Stimulated activated CD8-positive, alpha-beta memory T cell treated with anti-CD3 and anti-CD28 coated beads, Interleukin-7, amount 100 ng/mL, for 48 hours (primary cell): Measurements from ENCODE around the gene GLRA2.

Experiments used
- DNase-seq, 2 donors: peaks; one replicate each; pipeline ENCODE4 v3.0.0-alpha.2; 2020; ENCODE audit warnings: low read depth in 1 of 2; ENCODE audit errors: extremely low read depth in 1 of 2

The GLRA2 gene

DNA sequence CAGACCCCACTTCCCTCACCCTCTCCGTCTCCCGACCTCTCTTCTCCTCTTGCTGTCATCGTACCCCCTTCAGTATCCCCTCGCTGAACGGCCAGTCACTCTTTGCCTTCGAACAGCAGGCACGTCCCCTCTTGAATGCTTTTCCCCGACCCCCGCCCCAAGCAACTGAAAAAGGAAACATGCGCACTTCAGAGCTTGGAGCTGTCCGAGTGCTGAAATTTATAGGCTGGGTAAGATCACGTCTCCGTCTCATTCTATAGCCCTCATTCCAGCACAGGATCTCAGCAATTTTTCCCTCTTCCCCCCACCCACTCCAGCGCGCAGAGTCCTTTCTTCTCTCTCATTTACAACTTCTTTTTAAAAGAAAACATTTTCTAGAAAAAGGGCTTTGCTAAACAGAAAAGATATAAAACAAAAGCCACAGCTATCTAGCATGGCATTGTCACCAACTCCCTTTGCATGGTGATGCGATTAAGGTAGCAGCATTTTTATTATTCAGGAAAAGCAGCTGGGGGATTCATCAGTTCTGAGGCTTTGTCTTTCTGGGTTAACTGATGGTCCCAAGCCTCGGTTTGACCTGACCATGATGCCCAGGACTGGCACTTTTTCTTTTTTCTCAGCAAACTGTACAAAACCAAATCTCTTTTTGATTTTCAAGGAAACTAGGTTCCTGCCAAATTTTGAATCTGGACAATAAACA is at the start of gene GLRA2:
Gene GLRA2 (plus strand): TSS at position 247 of the 700 bp plus-strand sequence. CDS start 522 bp downstream, outside the sequence.
- DNase-seq, result no peak

DNA sequence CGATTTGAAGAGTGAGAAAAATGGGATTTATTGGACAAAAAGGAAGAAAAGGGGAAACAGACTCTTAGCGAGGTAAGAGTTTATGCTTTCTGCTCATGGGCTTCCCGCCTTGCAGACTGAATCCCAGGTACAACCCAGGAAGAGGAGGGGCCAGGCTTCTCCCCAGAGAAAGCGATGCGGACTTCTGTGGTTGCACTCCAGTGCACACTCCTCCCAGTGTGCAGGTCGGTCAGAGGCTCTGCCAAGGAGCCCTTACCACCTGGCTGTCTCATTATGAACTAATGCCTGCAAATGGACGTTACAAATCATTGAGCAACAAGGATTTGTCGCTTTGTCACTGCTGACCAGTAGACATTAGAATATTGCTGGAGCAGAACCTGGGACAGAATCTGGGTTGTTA is 39.9 kb upstream of the GLRA2 start:
- no peak for DNase-seq

DNA sequence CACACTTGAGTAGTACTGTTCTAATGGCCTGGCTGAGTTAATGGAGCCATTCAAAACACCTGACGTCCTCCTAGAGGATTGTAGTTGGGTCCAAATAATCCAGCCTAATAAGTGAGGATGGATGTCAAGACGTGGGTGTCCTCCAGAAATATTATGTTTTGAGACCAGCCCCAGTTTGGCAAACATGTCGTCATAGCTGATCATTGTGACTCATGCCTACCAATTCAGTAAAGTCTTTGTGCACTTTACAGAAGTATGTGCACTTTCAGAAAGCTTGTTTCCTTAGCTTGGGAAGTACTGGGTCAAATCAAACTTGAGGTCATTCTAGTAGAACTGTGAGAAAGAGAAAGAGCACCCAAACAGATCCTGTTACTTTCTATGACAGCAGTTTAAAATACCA is 37.6 kb upstream of the GLRA2 start:
- no peak for DNase-seq

- no peak for DNase-seq
These were observed 32.7 kb upstream of the GLRA2 start for GRCh38 chrX:14496674-14497073.

GRCh38 chrX:14497184-14497666 is 32.1 kb upstream of the GLRA2 start:
- DNase-seq, result peak in 1 of 2 donors; percentile 0

DNA sequence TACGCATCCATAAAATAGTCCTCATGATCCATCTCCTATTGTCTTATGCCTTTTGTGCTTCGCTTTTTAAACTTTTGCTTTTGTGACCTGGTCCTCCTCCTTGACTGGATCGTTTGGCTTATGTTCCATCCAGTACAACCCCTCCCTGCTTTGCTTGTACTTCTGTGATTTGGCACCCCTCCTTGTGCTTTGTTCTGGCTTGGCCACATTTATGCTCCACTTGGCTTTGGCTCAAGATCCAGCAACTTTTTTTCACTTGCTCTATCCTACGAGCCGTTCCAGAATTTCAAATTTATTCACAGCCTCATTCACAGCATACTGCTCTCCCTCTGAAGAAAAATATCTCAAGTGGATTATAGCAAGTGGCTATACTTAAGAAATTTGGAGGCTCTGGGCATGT is 28.0 kb upstream of the GLRA2 start:
- DNase-seq, result no peak

GRCh38 chrX:14504960-14505538 is 24.3 kb upstream of the GLRA2 start:
- no peak for DNase-seq

DNA sequence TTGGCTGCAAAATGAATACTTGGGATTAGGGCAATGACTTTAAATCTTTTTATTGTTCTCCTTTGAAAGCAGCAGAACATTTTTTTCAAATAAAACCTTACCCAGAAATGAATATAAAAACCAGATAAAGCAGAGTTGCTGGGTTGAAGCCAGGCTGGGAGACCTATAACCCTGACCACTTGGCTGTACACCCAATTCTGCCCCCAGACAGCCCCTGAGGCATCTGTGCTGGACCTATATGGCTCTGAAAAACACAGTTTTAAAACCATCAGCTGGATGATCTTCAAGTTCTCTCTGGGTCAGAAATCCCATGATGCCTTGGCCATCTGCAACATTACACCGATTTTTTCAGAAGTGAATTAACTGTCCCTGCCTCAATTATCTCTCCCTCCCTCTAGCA is 23.7 kb upstream of the GLRA2 start:
- no peak for DNase-seq

GRCh38 chrX:14506866-14507265 is 22.5 kb upstream of the GLRA2 start:
- DNase-seq, result no peak

DNA sequence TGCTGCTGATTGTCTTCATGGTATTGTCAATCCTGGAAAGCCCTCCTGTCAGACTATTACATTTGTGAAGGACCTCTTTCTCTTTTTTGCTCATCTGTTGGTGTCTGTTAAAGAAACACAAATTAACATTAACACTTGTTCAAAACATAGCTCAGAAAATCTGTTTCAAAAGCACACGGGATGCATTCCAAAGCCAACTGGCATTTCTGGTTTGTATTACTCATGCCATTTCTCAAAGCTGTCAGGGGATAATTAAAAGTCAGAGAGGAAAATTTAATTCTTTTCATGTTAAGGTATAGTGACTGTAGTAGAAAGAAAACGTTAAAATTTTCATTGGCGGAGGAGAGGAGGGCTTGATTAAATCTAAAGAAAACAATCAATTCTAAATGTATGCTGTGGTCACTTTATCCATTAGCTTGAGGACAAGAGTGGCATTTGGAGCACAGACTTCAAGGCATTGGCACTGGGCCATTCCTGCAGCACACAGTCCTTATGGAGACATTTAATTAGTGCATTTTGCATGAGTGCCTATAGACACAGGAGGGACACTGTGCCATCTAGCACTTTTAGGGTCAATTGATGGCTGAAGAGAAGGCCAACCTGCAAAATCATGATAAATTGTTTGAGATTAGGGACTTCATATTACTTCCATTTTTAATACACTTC is 21.2 kb upstream of the GLRA2 start:
- no peak for DNase-seq

DNA sequence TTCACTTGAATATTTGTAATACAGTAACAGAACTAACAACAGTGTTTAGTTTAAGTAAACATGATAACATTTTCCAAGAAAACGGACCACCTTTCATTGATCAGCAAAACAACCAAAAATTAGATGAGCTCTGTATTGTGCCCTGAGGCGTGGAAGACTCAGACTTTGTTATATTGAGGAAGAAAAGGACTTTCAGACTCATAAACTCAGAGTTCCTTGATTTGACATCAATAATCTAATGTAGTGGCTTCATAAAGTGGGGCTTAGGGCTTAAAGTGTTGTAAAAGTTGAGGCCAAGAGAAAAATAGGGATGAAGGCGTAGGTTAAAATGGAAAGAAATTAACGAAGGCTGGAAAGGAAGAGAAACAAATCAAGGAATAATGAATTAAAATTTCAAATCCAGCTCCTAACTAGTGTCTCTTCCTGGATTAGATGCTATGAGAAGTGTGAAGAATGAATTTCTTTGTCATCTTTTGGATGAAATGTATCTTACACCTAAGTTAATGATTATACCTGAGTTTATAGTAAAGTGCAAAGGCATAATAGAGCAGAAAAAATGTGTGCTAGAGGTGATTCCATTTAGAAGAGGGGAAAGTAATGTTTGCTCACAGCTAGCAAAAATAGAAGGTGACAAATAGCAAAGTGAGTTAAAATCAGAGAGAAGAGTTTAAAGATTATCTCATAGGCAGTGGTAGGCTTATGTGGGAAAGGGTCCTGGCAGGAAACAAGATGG is 19.8 kb upstream of the GLRA2 start:
- no peak for DNase-seq

DNA sequence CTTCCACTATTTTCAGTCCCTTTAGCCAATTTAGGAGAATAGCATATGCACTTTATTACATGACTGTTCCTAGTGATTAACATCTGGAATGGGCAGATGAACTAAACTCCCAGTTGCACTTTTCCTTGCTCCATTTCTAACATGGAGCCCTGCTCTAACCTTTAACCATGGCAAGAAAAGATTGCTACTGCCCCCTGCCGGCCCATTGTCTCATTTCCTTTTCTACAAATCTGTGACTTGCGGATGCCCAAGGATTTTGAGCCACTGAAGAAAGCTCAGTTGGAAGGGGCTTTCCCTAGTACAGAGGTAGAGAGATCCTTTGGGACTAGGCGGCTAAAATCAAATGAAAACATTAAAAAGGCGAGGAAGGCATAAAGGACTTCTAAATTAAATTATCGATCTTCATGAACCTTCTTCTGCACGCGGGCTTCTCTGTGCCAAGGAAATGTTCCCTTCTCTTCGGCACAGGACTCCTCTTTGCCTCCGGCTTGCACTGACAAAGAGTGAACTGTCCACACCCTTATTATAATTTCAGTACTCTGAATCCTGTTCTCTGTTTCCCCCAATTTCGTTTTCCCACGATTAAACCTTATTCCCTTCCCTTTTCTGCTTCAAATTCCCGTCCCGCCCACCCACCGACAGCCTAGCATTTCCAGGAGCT is 577 bp upstream of the GLRA2 start:
- peak; percentile 8 to 13 for DNase-seq

DNA sequence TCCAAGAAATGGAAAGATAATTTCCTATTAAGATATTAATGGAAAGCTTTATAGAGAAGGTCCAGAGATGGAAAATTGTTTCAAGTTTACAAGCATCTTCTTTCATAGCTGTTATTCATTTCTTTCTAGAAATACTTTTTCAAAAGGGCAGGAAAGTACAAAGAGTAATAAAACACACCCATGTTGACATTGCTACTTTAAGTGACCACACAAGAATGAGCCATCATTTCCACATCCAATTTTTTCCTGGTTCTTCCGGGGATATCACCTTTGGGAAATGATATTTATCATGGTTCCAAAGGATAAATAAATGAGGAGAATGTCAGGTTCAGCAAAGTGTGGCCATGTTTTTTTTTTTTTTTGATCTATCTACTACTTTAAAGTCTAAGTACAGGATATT is 4.5 kb downstream of the GLRA2 start:
- DNase-seq, result no peak

DNA sequence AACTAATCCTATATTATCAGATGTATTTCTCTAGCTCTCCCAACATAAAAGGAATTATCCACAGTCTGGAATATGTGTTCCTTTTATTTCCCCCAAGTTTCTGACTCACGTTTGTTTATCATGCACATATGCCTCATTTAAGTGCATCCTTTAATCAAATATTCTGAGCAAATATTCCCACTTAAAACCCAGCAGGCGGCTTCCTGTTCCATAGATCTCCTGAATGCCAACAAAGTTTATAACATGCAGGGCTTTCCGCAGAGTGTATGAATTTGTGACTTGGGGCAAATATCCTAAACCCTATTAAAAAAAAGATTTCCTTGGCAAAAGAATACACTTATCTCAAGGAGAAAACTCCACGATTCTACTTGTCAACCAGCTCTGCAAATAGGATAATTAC is 16.9 kb downstream of the GLRA2 start:
- DNase-seq, result no peak

DNA sequence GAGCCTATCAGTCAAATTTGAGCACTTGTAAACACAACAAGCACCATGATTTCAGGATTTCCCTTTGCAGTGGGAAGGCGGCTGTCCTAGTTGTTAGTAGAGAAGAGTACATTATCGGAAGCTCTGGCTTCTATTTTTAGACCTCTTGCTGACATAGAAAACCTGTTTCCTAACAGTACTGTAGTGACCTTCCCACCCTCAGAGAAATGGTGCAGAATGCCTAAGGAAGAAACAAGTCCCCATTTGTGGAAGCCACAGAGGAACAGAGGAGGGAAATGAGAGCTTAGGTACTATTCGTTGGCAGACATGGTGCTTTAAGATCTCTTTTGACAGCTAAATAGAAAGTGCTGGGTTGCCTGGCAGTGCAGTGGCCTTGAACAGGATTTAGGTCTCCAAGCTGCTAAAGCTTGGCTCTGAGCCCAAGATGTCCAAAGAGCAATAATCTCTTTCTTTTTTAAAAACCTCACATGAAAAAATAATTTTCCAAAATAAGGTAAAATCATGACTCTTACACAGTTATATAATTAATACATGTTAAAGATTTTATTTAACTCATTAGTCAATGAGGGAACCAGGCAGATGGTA is 24.9 kb downstream of the GLRA2 start:
- no peak for DNase-seq

DNA sequence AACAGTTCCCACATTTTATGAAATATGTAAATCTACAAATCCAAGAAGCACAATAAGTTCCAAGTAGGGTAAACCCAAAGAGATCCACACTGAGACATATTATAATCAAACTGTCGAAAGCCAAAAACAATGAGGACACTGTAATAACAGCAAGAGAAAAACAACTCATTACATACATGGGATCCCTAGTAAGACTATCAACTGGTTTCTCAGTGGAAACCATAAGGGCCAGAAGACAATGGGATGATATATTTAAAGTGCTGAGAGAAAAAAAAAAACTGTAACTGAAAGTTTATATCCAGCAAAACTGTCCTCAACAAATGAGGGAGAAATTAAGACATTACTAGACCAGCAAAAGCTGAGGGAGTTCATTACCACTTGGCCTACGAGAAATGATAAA is 34.7 kb downstream of the GLRA2 start:
- DNase-seq, result no peak

GRCh38 chrX:14573161-14573560 is 43.8 kb downstream of the GLRA2 start:
- DNase-seq, result no peak

DNA sequence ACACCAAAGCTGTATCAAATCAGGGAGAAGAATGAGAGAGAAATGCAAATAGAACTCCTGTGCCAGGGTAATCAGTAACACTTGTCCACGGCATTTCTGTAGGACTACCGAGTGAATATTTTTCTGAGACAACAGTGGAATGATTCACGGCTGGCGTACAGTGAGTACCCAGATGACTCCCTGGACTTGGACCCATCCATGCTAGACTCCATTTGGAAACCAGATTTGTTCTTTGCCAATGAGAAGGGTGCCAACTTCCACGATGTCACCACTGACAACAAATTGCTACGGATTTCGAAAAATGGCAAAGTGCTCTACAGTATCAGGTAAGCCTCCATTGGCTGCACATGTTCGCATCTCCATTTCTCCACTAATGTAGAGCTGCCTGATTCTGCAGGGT is 51.7 kb downstream of the GLRA2 start:
- no peak for DNase-seq

- no peak for DNase-seq
These were observed 55.2 kb downstream of the GLRA2 start for GRCh38 chrX:14584548-14584947.

DNA sequence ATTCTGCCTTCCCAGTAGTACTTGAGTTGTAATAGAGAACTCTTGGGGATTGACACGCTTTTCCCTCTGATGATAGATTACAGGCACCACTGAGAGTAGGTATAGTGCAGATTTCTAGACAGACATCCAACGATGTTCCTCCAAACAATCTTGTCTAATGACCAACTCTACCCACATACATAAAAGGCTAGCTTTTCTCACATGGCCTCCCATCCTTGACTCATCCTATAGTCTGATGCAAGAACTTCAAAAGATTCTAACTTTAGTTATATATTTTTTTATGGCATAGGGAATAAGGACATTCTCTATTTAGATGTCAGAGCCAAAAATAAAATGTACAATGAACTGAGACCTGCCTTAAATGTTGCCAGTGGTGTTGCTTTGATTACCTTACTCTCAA is 60.9 kb downstream of the GLRA2 start:
- DNase-seq, result no peak
